Mesothelial cell of epicardium (in vitro differentiated cells): ENCODE results near the gene CLIP2. TPM values are rescaled to one million over a fixed set of nuclear protein-coding genes. Genes with fewer than 3 reads are reported as not detected.
"Not testable (repeated sequence)": the region's sequence is repeated elsewhere in the genome, so short reads cannot be mapped to it uniquely, and the experiment has no call there.

Experiments
- DNase-seq, 2 experiments: peaks; one replicate each; pipeline ENCODE4 v3.0.0; 2021; ENCODE audit warnings: low spot score in 2 of 2; ENCODE audit not compliant: unreplicated experiment in 2 of 2
- H3K27ac Mint-ChIP-seq: 2 replicates; pipeline ENCODE4 v1.8.0; 2021; ENCODE audit warnings: mixed read lengths
- H3K27me3 Mint-ChIP-seq: 2 replicates; pipeline ENCODE4 v1.8.0; 2021; ENCODE audit warnings: low read depth, mixed read lengths
- H3K36me3 Mint-ChIP-seq: 2 replicates; pipeline ENCODE4 v1.8.0; 2021; ENCODE audit warnings: mixed read lengths
- H3K4me1 Mint-ChIP-seq: 2 replicates; pipeline ENCODE4 v1.8.0; 2021; ENCODE audit warnings: mixed read lengths
- H3K4me3 Mint-ChIP-seq: 2 replicates; pipeline ENCODE4 v1.8.0; 2021; ENCODE audit warnings: mild to moderate bottlenecking, moderate library complexity, mixed read lengths
- H3K9me3 Mint-ChIP-seq: 2 replicates; pipeline ENCODE4 v1.8.0; 2021; ENCODE audit warnings: mixed read lengths
- total RNA-seq: library from RNA; stranded (reverse); gene quantifications from 3 replicates; pipeline ENCODE4 v1.2.1, GENCODE V29; 2021
- TF ChIP-seq, protein P1 (sequence below): fragments of 200-600 bp; sonication (generic); IDR thresholded peaks from one replicate; pipeline ENCODE4 v1.5.0; 2021; ENCODE audit warnings: antibody characterized with exemption; ENCODE audit not compliant: unreplicated experiment

Gene CLIP2
- total RNA-seq, 1 donor from 2014 or later = 40.2 TPM

GRCh38 chr7:74400420-74401136 is 111.4 kb downstream of the CLIP2 start:
- H3K4me1 Mint-ChIP-seq = no peaks in the 10 kb centered on the region
- no peak for DNase-seq
- H3K27me3 Mint-ChIP-seq = no peaks in the 10 kb centered on the region
- TF ChIP-seq, protein P1, sequence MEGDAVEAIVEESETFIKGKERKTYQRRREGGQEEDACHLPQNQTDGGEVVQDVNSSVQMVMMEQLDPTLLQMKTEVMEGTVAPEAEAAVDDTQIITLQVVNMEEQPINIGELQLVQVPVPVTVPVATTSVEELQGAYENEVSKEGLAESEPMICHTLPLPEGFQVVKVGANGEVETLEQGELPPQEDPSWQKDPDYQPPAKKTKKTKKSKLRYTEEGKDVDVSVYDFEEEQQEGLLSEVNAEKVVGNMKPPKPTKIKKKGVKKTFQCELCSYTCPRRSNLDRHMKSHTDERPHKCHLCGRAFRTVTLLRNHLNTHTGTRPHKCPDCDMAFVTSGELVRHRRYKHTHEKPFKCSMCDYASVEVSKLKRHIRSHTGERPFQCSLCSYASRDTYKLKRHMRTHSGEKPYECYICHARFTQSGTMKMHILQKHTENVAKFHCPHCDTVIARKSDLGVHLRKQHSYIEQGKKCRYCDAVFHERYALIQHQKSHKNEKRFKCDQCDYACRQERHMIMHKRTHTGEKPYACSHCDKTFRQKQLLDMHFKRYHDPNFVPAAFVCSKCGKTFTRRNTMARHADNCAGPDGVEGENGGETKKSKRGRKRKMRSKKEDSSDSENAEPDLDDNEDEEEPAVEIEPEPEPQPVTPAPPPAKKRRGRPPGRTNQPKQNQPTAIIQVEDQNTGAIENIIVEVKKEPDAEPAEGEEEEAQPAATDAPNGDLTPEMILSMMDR = no peak
- peaks cover 20% of the 10 kb centered on the region for H3K36me3 Mint-ChIP-seq
- no peak overlapping the region for H3K27ac Mint-ChIP-seq
- H3K9me3 Mint-ChIP-seq = no peaks in the 10 kb centered on the region
- no peak overlapping the region for H3K4me3 Mint-ChIP-seq

DNA sequence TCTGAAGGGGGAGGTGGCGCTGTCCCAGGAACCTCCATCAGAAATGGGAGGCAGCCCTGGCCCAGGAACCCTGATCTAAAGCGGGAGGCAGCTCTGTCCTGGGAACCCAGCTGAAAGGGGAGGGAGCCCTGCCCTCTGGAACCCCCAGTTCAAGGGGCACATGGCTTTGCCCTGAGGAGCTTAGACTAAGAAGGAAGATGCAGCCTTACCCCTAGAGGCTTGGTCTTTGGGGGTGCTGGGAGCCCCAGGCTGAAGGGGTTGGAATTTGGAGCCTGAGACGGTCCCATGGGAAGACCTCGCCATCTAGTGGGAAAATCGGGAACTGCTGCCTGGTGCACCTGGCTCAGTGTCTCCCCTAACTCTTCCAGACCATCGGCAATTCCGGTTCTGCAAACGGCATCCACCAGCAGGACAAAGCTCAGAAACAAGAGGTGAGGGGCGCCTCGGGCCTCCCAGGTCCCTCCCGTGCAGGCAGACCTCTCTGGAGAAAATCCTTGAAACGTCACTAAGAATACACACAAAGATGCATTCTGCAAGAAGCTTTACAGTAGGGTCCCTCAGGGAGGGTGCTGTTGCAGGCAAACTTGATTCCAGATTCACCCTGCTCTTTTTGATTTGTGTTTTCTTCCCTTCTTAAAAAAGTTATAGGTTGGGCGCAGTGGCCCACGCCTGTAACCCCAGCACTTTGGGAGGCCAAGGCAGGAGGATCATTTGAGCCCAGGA is 112.1 kb downstream of the CLIP2 start:
- peak; percentile 52 to 88 for DNase-seq
- no peak overlapping the region for H3K27ac Mint-ChIP-seq
- H3K4me3 Mint-ChIP-seq = no peak overlapping the region
- no peaks in the 10 kb centered on the region for H3K27me3 Mint-ChIP-seq
- H3K9me3 Mint-ChIP-seq = no peaks in the 10 kb centered on the region
- TF ChIP-seq, protein P1 = peak; percentile 98
- H3K36me3 Mint-ChIP-seq = peaks cover 14% of the 10 kb centered on the region
- no peaks in the 10 kb centered on the region for H3K4me1 Mint-ChIP-seq

DNA sequence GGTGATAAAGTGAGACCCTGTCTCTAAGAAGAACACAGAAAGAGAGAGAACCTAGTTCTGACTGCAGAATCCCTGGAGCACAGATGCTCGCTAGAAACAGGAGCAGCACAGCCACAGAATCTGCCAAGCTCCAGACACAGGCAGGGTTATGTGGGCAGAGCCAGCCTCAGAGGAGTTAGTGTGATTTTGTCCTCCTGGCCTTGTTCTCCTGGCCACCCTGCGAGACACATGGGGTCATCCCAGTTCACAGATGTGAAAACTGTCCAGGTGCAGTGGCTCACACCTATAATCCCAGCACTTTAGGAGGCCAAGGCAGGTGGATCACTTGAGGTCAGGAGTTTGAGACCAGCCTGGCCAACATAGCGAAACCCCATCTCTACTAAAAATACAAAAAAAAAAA is 113.5 kb downstream of the CLIP2 start:
- H3K4me3 Mint-ChIP-seq, H3K4me1 Mint-ChIP-seq, DNase-seq, H3K27ac Mint-ChIP-seq, H3K9me3 Mint-ChIP-seq, H3K36me3 Mint-ChIP-seq, H3K27me3 Mint-ChIP-seq: not testable (repeated sequence)

GRCh38 chr7:74403521-74404387 is 114.5 kb downstream of the CLIP2 start:
- TF ChIP-seq, protein P1 = no peak
- H3K27me3 Mint-ChIP-seq = no peaks in the 10 kb centered on the region
- no peak overlapping the region for H3K4me3 Mint-ChIP-seq
- DNase-seq = no peak
- H3K27ac Mint-ChIP-seq = no peak overlapping the region
- H3K36me3 Mint-ChIP-seq = peaks cover 7% of the 10 kb centered on the region
- no peaks in the 10 kb centered on the region for H3K4me1 Mint-ChIP-seq
- H3K9me3 Mint-ChIP-seq = no peaks in the 10 kb centered on the region

DNA sequence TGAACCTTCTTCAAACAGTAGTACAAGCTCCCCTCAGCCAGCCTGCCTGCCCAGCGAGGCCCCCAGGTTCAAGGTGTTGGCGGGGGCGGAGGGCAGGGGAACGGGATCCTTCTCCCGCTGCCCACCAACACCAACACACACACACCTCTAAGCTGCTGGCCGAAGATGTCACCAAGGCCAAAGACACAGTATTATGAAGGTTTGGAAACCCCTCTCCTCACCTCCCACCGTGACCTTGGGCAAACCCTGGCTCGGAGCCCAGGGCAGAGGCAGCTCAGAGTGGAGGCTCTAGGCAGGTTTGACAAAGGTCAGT is 115.1 kb downstream of the CLIP2 start:
- H3K27ac Mint-ChIP-seq = no peak overlapping the region
- DNase-seq = no peak
- peaks cover 7% of the 10 kb centered on the region for H3K36me3 Mint-ChIP-seq
- no peak overlapping the region for H3K4me3 Mint-ChIP-seq
- no peaks in the 10 kb centered on the region for H3K9me3 Mint-ChIP-seq
- H3K27me3 Mint-ChIP-seq = no peaks in the 10 kb centered on the region
- TF ChIP-seq, protein P1 = no peak
- no peaks in the 10 kb centered on the region for H3K4me1 Mint-ChIP-seq

- Mint-ChIP-seq H3K9me3 (no peaks in the 10 kb centered on the region), H3K36me3 (peaks cover 7% of the 10 kb centered on the region), H3K4me1 (no peaks in the 10 kb centered on the region), H3K27ac (no peak overlapping the region), H3K4me3 (no peak overlapping the region), H3K27me3 (no peaks in the 10 kb centered on the region)
- TF ChIP-seq, protein P1 = no peak
- no peak for DNase-seq
Measured at GRCh38 chr7:74404741-74405140, 115.5 kb downstream of the CLIP2 start.
